H1 (cell line): ENCODE measurements around the gene SULF2. TPM values are rescaled to one million over a fixed set of nuclear protein-coding genes. Genes with fewer than 3 reads are reported as not detected.

Source experiments
- EZH2 ChIP-seq: fragments of 200-600 bp; sonication (generic); IDR thresholded peaks from 2 replicates; pipeline ENCODE4 v1.7.1; 2012; ENCODE audit warnings: low read depth, mild to moderate bottlenecking, moderate library complexity, low read length, inconsistent platforms; ENCODE audit not compliant: severe bottlenecking
- polyA plus RNA-seq, 7 experiments: library from polyadenylated mRNA; depleted of rRNA in 3 of 7; stranded (reverse) in 5 of 7; unstranded in 2 of 7; fragments of >200 nt in 5 of 7; fragments of 200-250 nt in 2 of 7; gene quantifications; 1 replicate in 5 of 7; 2 replicates in 1 of 7; 4 replicates in 1 of 7; pipeline versions ENCODE4 v1.2.1 to v1.2.3, GENCODE V29; 2011 to 2013; ENCODE audit warnings: missing spikeins in 2 of 7, mixed read lengths in 2 of 7
- total RNA-seq: library from RNA; stranded (reverse); fragmentation: NEBNext Ultra II Directional; extraction: Animal tissue kit (Norgen Biotek cat#: 25700); gene quantifications from 2 replicates; pipeline ENCODE4 v1.2.1, GENCODE V29; 2021
- TF ChIP-seq, protein P1 (sequence below): fragments of 300-600 bp; sonication (generic); IDR thresholded peaks from 2 replicates; pipeline ENCODE4 v1.7.1; 2012; ENCODE audit warnings: low read length, moderate library complexity, mild to moderate bottlenecking, inconsistent platforms; ENCODE audit not compliant: insufficient replicate concordance

Gene SULF2
- total and polyA plus RNA-seq, 2 of the 8 experiments (the other 6 are each of a cell fraction or from before 2014, with no cell fraction given), result 15.7 to 28.2 TPM

DNA sequence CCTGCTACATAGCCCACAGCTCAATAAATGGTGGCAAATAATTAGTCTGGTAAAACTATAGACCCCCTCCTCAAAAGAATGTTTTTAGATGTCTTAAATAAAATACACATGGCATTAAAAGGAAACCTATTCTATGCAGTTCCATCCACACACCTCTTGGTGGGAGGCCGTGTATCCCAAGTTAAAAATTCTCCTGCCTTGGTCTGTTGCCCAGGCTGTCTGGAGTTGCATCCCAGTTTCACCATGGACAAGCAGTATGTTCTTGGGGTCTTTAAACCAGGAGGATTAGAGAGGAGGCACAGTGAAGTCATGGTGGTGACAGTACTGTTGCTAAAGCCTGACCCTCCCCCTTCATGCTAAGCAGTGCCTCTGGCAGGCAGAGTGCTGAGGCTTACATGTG, 95.5 kb downstream of the SULF2 start (continued):
- TF ChIP-seq, protein P1, sequence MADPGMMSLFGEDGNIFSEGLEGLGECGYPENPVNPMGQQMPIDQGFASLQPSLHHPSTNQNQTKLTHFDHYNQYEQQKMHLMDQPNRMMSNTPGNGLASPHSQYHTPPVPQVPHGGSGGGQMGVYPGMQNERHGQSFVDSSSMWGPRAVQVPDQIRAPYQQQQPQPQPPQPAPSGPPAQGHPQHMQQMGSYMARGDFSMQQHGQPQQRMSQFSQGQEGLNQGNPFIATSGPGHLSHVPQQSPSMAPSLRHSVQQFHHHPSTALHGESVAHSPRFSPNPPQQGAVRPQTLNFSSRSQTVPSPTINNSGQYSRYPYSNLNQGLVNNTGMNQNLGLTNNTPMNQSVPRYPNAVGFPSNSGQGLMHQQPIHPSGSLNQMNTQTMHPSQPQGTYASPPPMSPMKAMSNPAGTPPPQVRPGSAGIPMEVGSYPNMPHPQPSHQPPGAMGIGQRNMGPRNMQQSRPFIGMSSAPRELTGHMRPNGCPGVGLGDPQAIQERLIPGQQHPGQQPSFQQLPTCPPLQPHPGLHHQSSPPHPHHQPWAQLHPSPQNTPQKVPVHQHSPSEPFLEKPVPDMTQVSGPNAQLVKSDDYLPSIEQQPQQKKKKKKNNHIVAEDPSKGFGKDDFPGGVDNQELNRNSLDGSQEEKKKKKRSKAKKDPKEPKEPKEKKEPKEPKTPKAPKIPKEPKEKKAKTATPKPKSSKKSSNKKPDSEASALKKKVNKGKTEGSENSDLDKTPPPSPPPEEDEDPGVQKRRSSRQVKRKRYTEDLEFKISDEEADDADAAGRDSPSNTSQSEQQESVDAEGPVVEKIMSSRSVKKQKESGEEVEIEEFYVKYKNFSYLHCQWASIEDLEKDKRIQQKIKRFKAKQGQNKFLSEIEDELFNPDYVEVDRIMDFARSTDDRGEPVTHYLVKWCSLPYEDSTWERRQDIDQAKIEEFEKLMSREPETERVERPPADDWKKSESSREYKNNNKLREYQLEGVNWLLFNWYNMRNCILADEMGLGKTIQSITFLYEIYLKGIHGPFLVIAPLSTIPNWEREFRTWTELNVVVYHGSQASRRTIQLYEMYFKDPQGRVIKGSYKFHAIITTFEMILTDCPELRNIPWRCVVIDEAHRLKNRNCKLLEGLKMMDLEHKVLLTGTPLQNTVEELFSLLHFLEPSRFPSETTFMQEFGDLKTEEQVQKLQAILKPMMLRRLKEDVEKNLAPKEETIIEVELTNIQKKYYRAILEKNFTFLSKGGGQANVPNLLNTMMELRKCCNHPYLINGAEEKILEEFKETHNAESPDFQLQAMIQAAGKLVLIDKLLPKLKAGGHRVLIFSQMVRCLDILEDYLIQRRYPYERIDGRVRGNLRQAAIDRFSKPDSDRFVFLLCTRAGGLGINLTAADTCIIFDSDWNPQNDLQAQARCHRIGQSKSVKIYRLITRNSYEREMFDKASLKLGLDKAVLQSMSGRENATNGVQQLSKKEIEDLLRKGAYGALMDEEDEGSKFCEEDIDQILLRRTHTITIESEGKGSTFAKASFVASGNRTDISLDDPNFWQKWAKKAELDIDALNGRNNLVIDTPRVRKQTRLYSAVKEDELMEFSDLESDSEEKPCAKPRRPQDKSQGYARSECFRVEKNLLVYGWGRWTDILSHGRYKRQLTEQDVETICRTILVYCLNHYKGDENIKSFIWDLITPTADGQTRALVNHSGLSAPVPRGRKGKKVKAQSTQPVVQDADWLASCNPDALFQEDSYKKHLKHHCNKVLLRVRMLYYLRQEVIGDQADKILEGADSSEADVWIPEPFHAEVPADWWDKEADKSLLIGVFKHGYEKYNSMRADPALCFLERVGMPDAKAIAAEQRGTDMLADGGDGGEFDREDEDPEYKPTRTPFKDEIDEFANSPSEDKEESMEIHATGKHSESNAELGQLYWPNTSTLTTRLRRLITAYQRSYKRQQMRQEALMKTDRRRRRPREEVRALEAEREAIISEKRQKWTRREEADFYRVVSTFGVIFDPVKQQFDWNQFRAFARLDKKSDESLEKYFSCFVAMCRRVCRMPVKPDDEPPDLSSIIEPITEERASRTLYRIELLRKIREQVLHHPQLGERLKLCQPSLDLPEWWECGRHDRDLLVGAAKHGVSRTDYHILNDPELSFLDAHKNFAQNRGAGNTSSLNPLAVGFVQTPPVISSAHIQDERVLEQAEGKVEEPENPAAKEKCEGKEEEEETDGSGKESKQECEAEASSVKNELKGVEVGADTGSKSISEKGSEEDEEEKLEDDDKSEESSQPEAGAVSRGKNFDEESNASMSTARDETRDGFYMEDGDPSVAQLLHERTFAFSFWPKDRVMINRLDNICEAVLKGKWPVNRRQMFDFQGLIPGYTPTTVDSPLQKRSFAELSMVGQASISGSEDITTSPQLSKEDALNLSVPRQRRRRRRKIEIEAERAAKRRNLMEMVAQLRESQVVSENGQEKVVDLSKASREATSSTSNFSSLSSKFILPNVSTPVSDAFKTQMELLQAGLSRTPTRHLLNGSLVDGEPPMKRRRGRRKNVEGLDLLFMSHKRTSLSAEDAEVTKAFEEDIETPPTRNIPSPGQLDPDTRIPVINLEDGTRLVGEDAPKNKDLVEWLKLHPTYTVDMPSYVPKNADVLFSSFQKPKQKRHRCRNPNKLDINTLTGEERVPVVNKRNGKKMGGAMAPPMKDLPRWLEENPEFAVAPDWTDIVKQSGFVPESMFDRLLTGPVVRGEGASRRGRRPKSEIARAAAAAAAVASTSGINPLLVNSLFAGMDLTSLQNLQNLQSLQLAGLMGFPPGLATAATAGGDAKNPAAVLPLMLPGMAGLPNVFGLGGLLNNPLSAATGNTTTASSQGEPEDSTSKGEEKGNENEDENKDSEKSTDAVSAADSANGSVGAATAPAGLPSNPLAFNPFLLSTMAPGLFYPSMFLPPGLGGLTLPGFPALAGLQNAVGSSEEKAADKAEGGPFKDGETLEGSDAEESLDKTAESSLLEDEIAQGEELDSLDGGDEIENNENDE, result no peak
- TF ChIP-seq EZH2, result no peak
